OCI-LY1 (cell line): ENCODE measurements around the gene SLC27A6.

ENCODE experiments used
- H2AFZ ChIP-seq: fragments of 200-600 bp; sonication (generic), shearing (Covaris generic); 2 replicates; pipeline ENCODE4 v1.6.0; 2014; ENCODE audit warnings: antibody characterized with exemption, mild to moderate bottlenecking, low read length
- H3F3A ChIP-seq: fragments of 200-600 bp; sonication (generic), shearing (Covaris generic); 2 replicates; pipeline ENCODE4 v1.6.0; 2014; ENCODE audit warnings: mild to moderate bottlenecking, antibody characterized with exemption, low read length, moderate library complexity; ENCODE audit not compliant: insufficient read depth
- H3K27ac ChIP-seq: fragments of 200-600 bp; sonication (generic); 2 replicates; pipeline ENCODE4 v1.5.1; 2014; ENCODE audit warnings: low read length, mixed run types, mild to moderate bottlenecking, low read depth; ENCODE audit not compliant: poor library complexity, severe bottlenecking
- H3K27me3 ChIP-seq: fragments of 200-600 bp; sonication (generic); 2 replicates; pipeline ENCODE4 v1.6.0; 2014; ENCODE audit warnings: antibody characterized with exemption, mild to moderate bottlenecking, low read length, moderate library complexity; ENCODE audit not compliant: insufficient read depth
- H3K36me3 ChIP-seq: fragments of 200-600 bp; sonication (generic); 2 replicates; pipeline ENCODE4 v1.6.1; 2014; ENCODE audit warnings: mild to moderate bottlenecking, antibody characterized with exemption, low read length, moderate library complexity, mixed read lengths; ENCODE audit not compliant: insufficient read depth
- H3K4me1 ChIP-seq: fragments of 200-600 bp; sonication (generic); 2 replicates; pipeline ENCODE4 v1.5.1; 2014; ENCODE audit warnings: mild to moderate bottlenecking, low read length, moderate library complexity; ENCODE audit not compliant: insufficient read depth, severe bottlenecking
- H3K4me2 ChIP-seq: fragments of 200-600 bp; sonication (generic), shearing (Covaris generic); 2 replicates; pipeline ENCODE4 v1.6.1; 2014; ENCODE audit warnings: low read length
- H3K4me3 ChIP-seq: fragments of 200-600 bp; sonication (generic); 2 replicates; pipeline ENCODE4 v1.5.1; 2014; ENCODE audit warnings: low read length, low read depth, mild to moderate bottlenecking, mixed read lengths; ENCODE audit not compliant: poor library complexity, severe bottlenecking
- H3K79me2 ChIP-seq: fragments of 200-600 bp; shearing (Covaris generic); 2 replicates; pipeline ENCODE4 v1.6.1; 2016; ENCODE audit warnings: mixed run types, low read length, mixed read lengths; ENCODE audit not compliant: insufficient read depth
- H3K9ac ChIP-seq: fragments of 200-600 bp; sonication (generic), shearing (Covaris generic); 2 replicates; pipeline ENCODE4 v1.6.1; 2014; ENCODE audit warnings: mild to moderate bottlenecking, low read length, mixed read lengths
- H3K9me2 ChIP-seq: fragments of 200-600 bp; sonication (generic), shearing (Covaris generic); 2 replicates; pipeline ENCODE4 v1.6.1; 2014; ENCODE audit warnings: low read depth, mild to moderate bottlenecking, low read length, mixed read lengths
- H3K9me3 ChIP-seq: fragments of 200-600 bp; shearing (Covaris generic); 2 replicates; pipeline ENCODE4 v1.6.1; 2014; ENCODE audit warnings: low read length, mixed read lengths
- H4K20me1 ChIP-seq: fragments of 200-600 bp; sonication (generic), shearing (Covaris generic); 2 replicates; pipeline ENCODE4 v1.6.0; 2016; ENCODE audit warnings: mild to moderate bottlenecking, low read length; ENCODE audit not compliant: insufficient read depth
- CTCF ChIP-seq: fragments of 200-600 bp; sonication (generic), shearing (Covaris generic); IDR thresholded peaks from 2 replicates; pipeline ENCODE4 v1.5.1; 2017; ENCODE audit warnings: mild to moderate bottlenecking, antibody characterized with exemption, low read length, moderate library complexity, mixed read lengths
- EZH2 ChIP-seq: fragments of 200-600 bp; sonication (generic), shearing (Covaris generic); IDR thresholded peaks from 2 replicates; pipeline ENCODE4 v1.8.0; 2017; ENCODE audit warnings: borderline replicate concordance, mixed run types, mild to moderate bottlenecking, antibody characterized with exemption, low read length, moderate library complexity, mixed read lengths

Gene SLC27A6

GRCh38 chr5:129074903-129075302, 109.6 kb downstream of the SLC27A6 start:
- no peak overlapping the region for H3K27ac ChIP-seq
- H3K4me2 ChIP-seq, result no peak overlapping the region
- H3F3A ChIP-seq, result no peaks in the 10 kb centered on the region
- H3K4me3 ChIP-seq, result no peak overlapping the region
- no peaks in the 10 kb centered on the region for H3K4me1 ChIP-seq
- no peak overlapping the region for H2AFZ ChIP-seq
- no peak overlapping the region for H3K9ac ChIP-seq
- H3K36me3 ChIP-seq, result no peaks in the 10 kb centered on the region
- no peaks in the 10 kb centered on the region for H3K9me3 ChIP-seq
- no peaks in the 10 kb centered on the region for H3K27me3 ChIP-seq
- TF ChIP-seq EZH2, result no peak
- no peak for TF ChIP-seq CTCF
- H3K79me2 ChIP-seq, result no peaks in the 10 kb centered on the region
- no peaks in the 10 kb centered on the region for H3K9me2 ChIP-seq
- no peaks in the 10 kb centered on the region for H4K20me1 ChIP-seq

- Histone ChIP-seq H3F3A (no peaks in the 10 kb centered on the region), H3K79me2 (no peaks in the 10 kb centered on the region), H3K27ac (no peak overlapping the region), H3K9me2 (no peaks in the 10 kb centered on the region), H3K9me3 (no peaks in the 10 kb centered on the region), H3K4me2 (no peak overlapping the region), H2AFZ (no peak overlapping the region), H3K9ac (no peak overlapping the region), H3K4me3 (no peak overlapping the region), H4K20me1 (no peaks in the 10 kb centered on the region), H3K36me3 (no peaks in the 10 kb centered on the region), H3K27me3 (no peaks in the 10 kb centered on the region), H3K4me1 (no peaks in the 10 kb centered on the region)
- TF ChIP-seq CTCF, result no peak
- no peak for TF ChIP-seq EZH2
Measured at GRCh38 chr5:129077433-129078075, 112.3 kb downstream of the SLC27A6 start.

GRCh38 chr5:129078247-129078646, 113.0 kb downstream of the SLC27A6 start:
- no peaks in the 10 kb centered on the region for H3K36me3 ChIP-seq

More at GRCh38 chr5:129078247-129078646, 113.0 kb downstream of the SLC27A6 start:
- Histone ChIP-seq H3K4me3 (no peak overlapping the region), H4K20me1 (no peaks in the 10 kb centered on the region), H3K9ac (no peak overlapping the region), H3K9me3 (no peaks in the 10 kb centered on the region), H3K9me2 (no peaks in the 10 kb centered on the region), H3K79me2 (no peaks in the 10 kb centered on the region), H3K4me2 (no peak overlapping the region), H3K4me1 (no peaks in the 10 kb centered on the region), H3F3A (no peaks in the 10 kb centered on the region), H3K27ac (no peak overlapping the region), H3K27me3 (no peaks in the 10 kb centered on the region), H2AFZ (no peak overlapping the region)
- TF ChIP-seq CTCF (no peak), EZH2 (no peak)
